UCSD-AML1 (cell line): ENCODE data around the gene OR2A25.

ENCODE experiments used
- DNase-seq: peaks from one replicate; lab custom pipeline; 2025; ENCODE audit not compliant: unreplicated experiment; lab: John Stamatoyannopoulos, UW

Gene OR2A25

GRCh38 chr7:144069953-144070352, 342 bp downstream of the OR2A25 start:
- no peak for DNase-seq

GRCh38 chr7:144074374-144074773, 4.8 kb downstream of the OR2A25 start:
- no peak for DNase-seq

GRCh38 chr7:144085978-144086377, 16.4 kb downstream of the OR2A25 start, which contains the start of gene OR2A12:
Gene OR2A12 (plus strand): TSS chr7:144086278. CDS start chr7:144095108, 8,830 bp downstream.
- DNase-seq: no peak

- no peak for DNase-seq
Observed at GRCh38 chr7:144086730-144087129, 17.1 kb downstream of the OR2A25 start.

- DNase-seq: no peak
Observed at GRCh38 chr7:144087230-144087629, 17.6 kb downstream of the OR2A25 start.

- no peak for DNase-seq
Observed at GRCh38 chr7:144090667-144091066, 21.1 kb downstream of the OR2A25 start.

- DNase-seq: no peak
Observed at GRCh38 chr7:144098776-144099175, 29.2 kb downstream of the OR2A25 start.

GRCh38 chr7:144100607-144101006, 31.0 kb downstream of the OR2A25 start:
- no peak for DNase-seq

GRCh38 chr7:144102041-144102440, 32.4 kb downstream of the OR2A25 start:
- DNase-seq: no peak

- no peak for DNase-seq
Observed at GRCh38 chr7:144105211-144105610, 35.6 kb downstream of the OR2A25 start.

GRCh38 chr7:144109283-144109682, 39.7 kb downstream of the OR2A25 start, which contains the start of gene OR2A2:
Gene OR2A2 (plus strand): TSS chr7:144109583. CDS start chr7:144109583, 0 bp downstream.
- DNase-seq: no peak

- DNase-seq: no peak
Observed at GRCh38 chr7:144110272-144110671, 40.7 kb downstream of the OR2A25 start.

- no peak for DNase-seq
Observed at GRCh38 chr7:144113651-144114050, 44.0 kb downstream of the OR2A25 start.

GRCh38 chr7:144118341-144118740, 48.7 kb downstream of the OR2A25 start:
- no peak for DNase-seq

- no peak for DNase-seq
Observed at GRCh38 chr7:144122876-144123275, 53.3 kb downstream of the OR2A25 start, which contains the start of gene OR2A14. Gene OR2A14 (plus strand): TSS chr7:144123176. CDS start chr7:144129113, 5,937 bp downstream.
